Astrocyte of the cerebellum (primary cell): ENCODE results near the gene MKRN3.

Source experiments
- DNase-seq: peaks from one replicate; pipeline ENCODE4 v3.0.0-alpha.2; 2011; ENCODE audit warnings: low read depth
- H3K4me3 ChIP-seq: 2 replicates; pipeline ENCODE4 v1.5.1; 2011; ENCODE audit warnings: mild to moderate bottlenecking, low read depth, low read length, moderate library complexity
- in situ Hi-C: cut with HindIII; loops from 2 replicates; pipeline ENCODE4 v1.10.0; 2017; ENCODE audit warnings: low sequenced_read_pairs
- TF ChIP-seq, protein P1 (sequence below): IDR thresholded peaks from 2 replicates; pipeline ENCODE4 v1.5.1; 2012; ENCODE audit warnings: low read length, low read depth, moderate library complexity, mild to moderate bottlenecking; ENCODE audit errors: missing control alignments

Gene MKRN3

DNA sequence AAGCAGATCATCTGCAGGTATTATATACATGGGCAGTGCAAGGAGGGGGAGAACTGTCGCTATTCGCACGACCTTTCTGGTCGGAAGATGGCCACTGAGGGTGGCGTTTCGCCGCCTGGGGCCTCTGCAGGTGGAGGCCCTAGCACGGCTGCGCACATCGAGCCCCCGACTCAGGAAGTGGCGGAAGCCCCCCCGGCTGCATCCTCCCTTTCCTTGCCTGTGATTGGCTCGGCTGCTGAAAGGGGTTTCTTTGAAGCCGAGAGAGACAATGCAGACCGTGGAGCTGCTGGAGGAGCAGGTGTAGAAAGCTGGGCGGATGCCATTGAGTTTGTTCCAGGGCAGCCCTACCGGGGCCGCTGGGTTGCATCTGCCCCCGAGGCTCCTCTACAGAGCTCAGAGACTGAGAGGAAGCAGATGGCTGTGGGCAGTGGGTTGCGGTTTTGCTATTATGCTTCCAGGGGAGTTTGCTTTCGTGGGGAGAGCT lies 639 bp downstream of the MKRN3 start:
- DNase-seq: peak; percentile 15
- TF ChIP-seq, protein P1, sequence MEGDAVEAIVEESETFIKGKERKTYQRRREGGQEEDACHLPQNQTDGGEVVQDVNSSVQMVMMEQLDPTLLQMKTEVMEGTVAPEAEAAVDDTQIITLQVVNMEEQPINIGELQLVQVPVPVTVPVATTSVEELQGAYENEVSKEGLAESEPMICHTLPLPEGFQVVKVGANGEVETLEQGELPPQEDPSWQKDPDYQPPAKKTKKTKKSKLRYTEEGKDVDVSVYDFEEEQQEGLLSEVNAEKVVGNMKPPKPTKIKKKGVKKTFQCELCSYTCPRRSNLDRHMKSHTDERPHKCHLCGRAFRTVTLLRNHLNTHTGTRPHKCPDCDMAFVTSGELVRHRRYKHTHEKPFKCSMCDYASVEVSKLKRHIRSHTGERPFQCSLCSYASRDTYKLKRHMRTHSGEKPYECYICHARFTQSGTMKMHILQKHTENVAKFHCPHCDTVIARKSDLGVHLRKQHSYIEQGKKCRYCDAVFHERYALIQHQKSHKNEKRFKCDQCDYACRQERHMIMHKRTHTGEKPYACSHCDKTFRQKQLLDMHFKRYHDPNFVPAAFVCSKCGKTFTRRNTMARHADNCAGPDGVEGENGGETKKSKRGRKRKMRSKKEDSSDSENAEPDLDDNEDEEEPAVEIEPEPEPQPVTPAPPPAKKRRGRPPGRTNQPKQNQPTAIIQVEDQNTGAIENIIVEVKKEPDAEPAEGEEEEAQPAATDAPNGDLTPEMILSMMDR: no peak
- in situ Hi-C loops: no loop called here
- peak overlapping the region; percentile 80 for H3K4me3 ChIP-seq

DNA sequence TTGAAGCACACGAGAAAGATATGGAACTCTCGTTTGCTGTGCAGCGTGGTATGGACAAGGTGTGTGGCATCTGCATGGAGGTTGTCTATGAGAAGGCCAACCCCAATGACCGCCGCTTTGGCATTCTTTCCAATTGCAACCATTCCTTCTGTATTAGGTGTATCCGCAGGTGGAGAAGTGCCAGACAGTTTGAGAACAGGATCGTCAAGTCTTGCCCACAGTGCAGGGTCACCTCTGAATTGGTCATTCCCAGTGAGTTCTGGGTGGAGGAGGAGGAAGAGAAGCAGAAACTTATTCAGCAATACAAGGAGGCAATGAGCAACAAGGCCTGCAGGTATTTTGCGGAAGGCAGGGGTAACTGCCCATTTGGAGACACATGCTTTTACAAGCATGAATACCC lies 1.2 kb downstream of the MKRN3 start:
- DNase-seq: no peak
- TF ChIP-seq, protein P1: no peak
- in situ Hi-C loops: no loop called here
- H3K4me3 ChIP-seq: peak overlapping the region; percentile 80

DNA sequence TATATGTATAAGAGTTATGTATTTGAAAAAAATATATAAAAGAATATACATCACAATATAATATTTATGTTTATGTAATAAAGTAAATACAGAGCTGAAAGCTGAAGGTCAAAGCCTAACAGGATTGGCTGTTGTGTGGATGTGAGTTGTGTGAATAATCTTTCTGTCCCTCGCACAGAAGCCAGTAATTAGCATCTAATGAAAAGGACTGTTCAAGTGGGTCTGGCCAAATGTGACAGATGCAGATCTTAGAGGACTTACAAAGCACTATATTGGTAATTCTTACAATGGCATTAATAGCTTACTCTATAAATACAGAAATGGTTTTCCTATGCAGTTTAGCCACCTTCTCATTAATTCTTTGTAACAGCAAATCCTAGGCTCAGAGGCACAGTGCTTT lies 2.4 kb downstream of the MKRN3 start:
- TF ChIP-seq, protein P1: no peak
- in situ Hi-C loops: no loop called here
- DNase-seq: no peak
- no peak overlapping the region for H3K4me3 ChIP-seq

- H3K4me3 ChIP-seq: no peak overlapping the region
- TF ChIP-seq, protein P1: no peak
- in situ Hi-C loops: no loop called here
- no peak for DNase-seq
Measured at GRCh38 chr15:23569151-23569925, 3.9 kb downstream of the MKRN3 start.

GRCh38 chr15:23570486-23570885 lies 5.0 kb downstream of the MKRN3 start:
- no peak overlapping the region for H3K4me3 ChIP-seq
- TF ChIP-seq, protein P1: no peak
- DNase-seq: no peak
- in situ Hi-C loops: no loop called here

DNA sequence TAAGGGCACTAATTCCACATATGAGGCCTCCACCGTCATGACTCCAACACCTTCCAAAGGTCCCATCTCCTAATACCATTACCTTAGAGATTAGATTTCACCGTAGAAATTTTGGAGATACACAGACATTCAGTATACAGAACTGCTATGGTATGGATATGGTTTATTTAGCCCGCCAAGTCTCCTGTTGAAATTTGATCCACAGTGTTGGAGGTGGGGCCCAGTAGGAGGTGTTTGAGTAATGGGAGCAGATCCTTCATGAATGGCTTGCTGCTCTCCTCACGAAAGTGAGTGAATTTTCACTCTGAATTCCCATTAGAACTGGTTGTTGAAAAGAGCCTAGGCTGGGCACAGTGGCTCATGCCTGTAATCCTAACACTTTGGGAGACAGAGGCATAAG lies 7.4 kb downstream of the MKRN3 start:
- no peak overlapping the region for H3K4me3 ChIP-seq
- TF ChIP-seq, protein P1: no peak
- DNase-seq: no peak
- in situ Hi-C loops: no loop called here

- H3K4me3 ChIP-seq: no peak overlapping the region
- in situ Hi-C loops: no loop called here
- no peak for DNase-seq
- TF ChIP-seq, protein P1: no peak
Measured at GRCh38 chr15:23574742-23575141, 9.3 kb downstream of the MKRN3 start.
